ENCODE data around the gene PLCB4. TPM values are rescaled to one million over a fixed set of nuclear protein-coding genes. Genes with fewer than 3 reads are reported as not detected.

Gene PLCB4
- total RNA-seq, 1 experiment from 2014 or later = 10.1 TPM

GRCh38 chr20:9490631-9491030 is 421.7 kb downstream of the PLCB4 start:
- Histone ChIP-seq H3K9ac (ENCODE audit: extremely low read depth, insufficient read length, low read length) (no peak overlapping the region), H3K18ac (ENCODE audit: insufficient read length, low read depth, low read length) (no peak overlapping the region), H3K23me2 (ENCODE audit: insufficient read length, low read depth, low read length, poor library complexity, severe bottlenecking) (no peaks in the 10 kb centered on the region), H3K14ac (ENCODE audit: insufficient read depth, low read length) (no peak overlapping the region), H3K79me1 (ENCODE audit: insufficient read depth, low read depth, low read length, poor library complexity, severe bottlenecking) (no peaks in the 10 kb centered on the region), H2AK5ac (ENCODE audit: insufficient read length, low read length) (no peak overlapping the region), H3K56ac (ENCODE audit: insufficient read length, low read depth, low read length) (no peak overlapping the region), H3K27me3 (ENCODE audit: insufficient read depth, low read length) (no peaks in the 10 kb centered on the region), H3K23ac (ENCODE audit: insufficient read length, low read depth, low read length) (no peak overlapping the region), H2AFZ (ENCODE audit: low read length) (no peak overlapping the region), H4K91ac (ENCODE audit: insufficient read length, low read depth, low read length) (no peak overlapping the region), H4K8ac (replicated peaks; ENCODE audit: insufficient read length, low read depth, low read length) (no peak overlapping the region), H3K9me3 (ENCODE audit: control insufficient read depth, low read depth, low read length) (no peaks in the 10 kb centered on the region), H3K4me1 (ENCODE audit: insufficient read depth, low read length) (no peaks in the 10 kb centered on the region), H2BK5ac (ENCODE audit: insufficient read length, low read length) (no peak overlapping the region), H2BK120ac (ENCODE audit: low read depth, low read length, poor library complexity, severe bottlenecking) (no peak overlapping the region), H2BK20ac (ENCODE audit: low read depth, low read length, poor library complexity, severe bottlenecking) (no peak overlapping the region), H4K5ac (ENCODE audit: insufficient read length, low read depth, low read length) (no peak overlapping the region), H2BK15ac (ENCODE audit: low read depth, low read length) (no peak overlapping the region), H3K27ac (ENCODE audit: insufficient read length, low read depth, low read length) (no peak overlapping the region), H3K4ac (ENCODE audit: low read depth, low read length) (no peak overlapping the region), H3K79me2 (ENCODE audit: insufficient read depth, low read length) (no peaks in the 10 kb centered on the region), H3K4me2 (ENCODE audit: insufficient read depth, insufficient read length, low read length) (no peak overlapping the region), H2BK12ac (ENCODE audit: insufficient read length, low read depth, low read length) (no peak overlapping the region), H4K20me1 (ENCODE audit: control insufficient read depth, insufficient read depth, insufficient read length) (no peaks in the 10 kb centered on the region), H3T11ph (ENCODE audit: low read length) (no peak overlapping the region)
- WGBS (ENCODE audit: extremely low coverage, insufficient read length, low lambda C conversion rate) = no CpG with 5 or more reads among the region's 3 CpGs
- no peak for TF ChIP-seq CTCF (conservative IDR thresholded peaks at IDR 0.05)
- peaks cover 4% of the 10 kb centered on the region for H3K27me3 Mint-ChIP-seq (ENCODE audit: low read depth)
- no peak overlapping the region for H3K4me3 Mint-ChIP-seq
- H3K4me1 Mint-ChIP-seq = no peaks in the 10 kb centered on the region; a peak in 1 of 4 replicates
- no peaks in the 10 kb centered on the region for H3K36me3 Mint-ChIP-seq (ENCODE audit: insufficient read depth in 1 of 3, low read depth in 3 of 3)
- no peak for DNase-seq
- H3K27ac Mint-ChIP-seq = no peak overlapping the region
- H3K9me3 Mint-ChIP-seq = no peaks in the 10 kb centered on the region
